AG09319 (cell line): ENCODE results near the gene CHRDL1.
"Not testable (repeated sequence)": the region's sequence is repeated elsewhere in the genome, so short reads cannot be mapped to it uniquely, and the experiment has no call there.

ENCODE experiments used
- DNase-seq: peaks from one replicate; pipeline ENCODE4 v3.0.0-alpha.2; 2010; ENCODE audit warnings: low read depth; ENCODE audit errors: extremely low read depth
- CTCF ChIP-seq: IDR thresholded peaks from 2 replicates; pipeline ENCODE4 v1.5.1; 2011; ENCODE audit warnings: low read depth, mild to moderate bottlenecking, inconsistent platforms, low read length, moderate library complexity

Gene CHRDL1

GRCh38 chrX:110795645-110796406, at the start of gene CHRDL1:
Gene CHRDL1, minus strand, starts transcription at chrX:110795817. Its CDS starts 3,636 bp downstream, at chrX:110792181.
- no peak for DNase-seq
- no peak; the same call in 1 of the 2 replicates for TF ChIP-seq CTCF

- DNase-seq: no peak
- TF ChIP-seq CTCF: no peak; the same call in none of the 2 replicates
Observed at GRCh38 chrX:110836982-110837381, 41.4 kb upstream of the CHRDL1 start.

GRCh38 chrX:110836451-110836850, 40.8 kb upstream of the CHRDL1 start:
- no peak for DNase-seq
- no peak for TF ChIP-seq CTCF

- TF ChIP-seq CTCF: no peak
- DNase-seq: no peak
Observed at GRCh38 chrX:110836001-110836400, 40.4 kb upstream of the CHRDL1 start.

GRCh38 chrX:110825972-110826371, 30.4 kb upstream of the CHRDL1 start:
- no peak for TF ChIP-seq CTCF
- no peak for DNase-seq

GRCh38 chrX:110816543-110816942, 20.9 kb upstream of the CHRDL1 start:
- not testable (repeated sequence) for DNase-seq

- no peak for DNase-seq
- no peak for TF ChIP-seq CTCF
Observed at GRCh38 chrX:110806145-110806544, 10.5 kb upstream of the CHRDL1 start.

- TF ChIP-seq CTCF: no peak
- DNase-seq: no peak
Observed at GRCh38 chrX:110805303-110805702, 9.7 kb upstream of the CHRDL1 start.
